Left lung (tissue), 10 donors: ENCODE measurements around the gene ERVFRD-1. TPM values are rescaled to one million over a fixed set of nuclear protein-coding genes. Genes with fewer than 3 reads are reported as not detected.

Experiments
- ATAC-seq: fragments of 200-7000 bp; cut with Tn5 transposase; one replicate; pipeline ENCODE4 v1.9.1; 2020; ENCODE audit warnings: moderate library complexity
- DNase-seq, 4 donors: peaks; one replicate each; pipeline ENCODE4 v3.0.0-alpha.2; 2013 to 2020
- H3K27ac ChIP-seq, 2 donors: fragments of 200-600 bp; sonication (generic) in 1 of 2; one replicate each; pipeline versions ENCODE4 v1.5.0 to v1.8.0; 2020 to 2021
- H3K27me3 ChIP-seq, 2 donors: fragments of 200-600 bp; sonication (generic) in 1 of 2; one replicate each; pipeline versions ENCODE4 v1.5.0 to v1.8.0; 2020 to 2021
- H3K36me3 ChIP-seq, 2 donors: fragments of 200-600 bp; sonication (generic) in 1 of 2; one replicate each; pipeline versions ENCODE4 v1.5.0 to v1.8.0; 2020 to 2021
- H3K4me1 ChIP-seq, 2 donors: fragments of 200-600 bp; one replicate each; pipeline ENCODE4 v1.8.0; 2021
- H3K4me3 ChIP-seq, 2 donors: fragments of 200-600 bp; sonication (generic) in 1 of 2; one replicate each; pipeline versions ENCODE4 v1.5.0 to v1.8.0; 2020 to 2021; ENCODE audit warnings: mild to moderate bottlenecking in 1 of 2
- H3K9me3 ChIP-seq, 2 donors: fragments of 200-600 bp; sonication (generic) in 1 of 2; one replicate each; pipeline versions ENCODE4 v1.5.0 to v1.8.0; 2020 to 2021
- CTCF ChIP-seq, 2 donors: fragments of 200-600 bp; sonication (generic) in 1 of 2; IDR thresholded peaks; one replicate each; pipeline versions ENCODE4 v1.5.0 to v1.8.0; 2021; ENCODE audit warnings: antibody characterized with exemption in 2 of 2
- intact Hi-C, 2 donors: fragments of 100-400 bp; cut with DNase I; formaldehyde crosslinking; loops; one replicate each; pipeline versions ENCODE4 v1.11.2 to v1.14.2; 2022
- polyA plus RNA-seq, 6 donors: library from polyadenylated mRNA; unstranded; fragments of 120-200 nt; gene quantifications; one replicate each; pipeline ENCODE4 v1.2.1, GENCODE V29; 2013; ENCODE audit not compliant: insufficient read length in 6 of 6
- total RNA-seq, 2 donors: library from RNA; stranded (reverse); fragmentation: NEBNext Ultra II Directional; extraction: Animal tissue kit (Norgen Biotek cat#: 25700); gene quantifications; one replicate each; pipeline ENCODE4 v1.2.1, GENCODE V29; 2021
- donor health status: DM: no; HTN: yes; CAD: no.
- donor health status: DM: no; HTN: no; CAD: no.

Gene ERVFRD-1
- total and polyA plus RNA-seq, 8 donors: 0.09 to 0.18 (median 0.13) TPM; not detected in 1

- TF ChIP-seq CTCF (IDR thresholded peaks at IDR 0.05): no peak
- ATAC-seq (peak; percentile 56), DNase-seq (no peak)
- Histone ChIP-seq H3K4me3 (no peak overlapping the region), H3K27ac (no peak overlapping the region), H3K4me1 (peaks cover 8 to 18% of the 10 kb centered on the region in 2 donors), H3K27me3 (no peaks in the 10 kb centered on the region), H3K36me3 (peaks cover 0 to 16% of the 10 kb centered on the region in 2 donors), H3K9me3 (no peaks in the 10 kb centered on the region)
- intact Hi-C loops: no loop called here
These were observed 27.8 kb upstream of the ERVFRD-1 start for GRCh38 chr6:11139051-11139960.

GRCh38 chr6:11136809-11137208 lies 25.3 kb upstream of the ERVFRD-1 start:
- H3K9me3 ChIP-seq: no peaks in the 10 kb centered on the region
- ATAC-seq (no peak), DNase-seq (no peak)
- H3K36me3 ChIP-seq: peaks cover 0 to 16% of the 10 kb centered on the region in 2 donors
- H3K27me3 ChIP-seq: no peaks in the 10 kb centered on the region
- TF ChIP-seq CTCF (IDR thresholded peaks at IDR 0.05): no peak
- no peak overlapping the region for H3K27ac ChIP-seq
- no peaks in the 10 kb centered on the region for H3K4me1 ChIP-seq
- intact Hi-C loops: no loop called here
- H3K4me3 ChIP-seq: no peak overlapping the region

GRCh38 chr6:11133281-11133680 lies 21.8 kb upstream of the ERVFRD-1 start:
- no peak for TF ChIP-seq CTCF (IDR thresholded peaks at IDR 0.05)
- no peak for ATAC-seq
- intact Hi-C loops: no loop called here

GRCh38 chr6:11132194-11132888 lies 20.8 kb upstream of the ERVFRD-1 start:
- intact Hi-C loops: no loop called here
- DNase-seq: no peak
- Histone ChIP-seq H3K27me3 (no peaks in the 10 kb centered on the region), H3K4me3 (no peak overlapping the region), H3K9me3 (no peaks in the 10 kb centered on the region), H3K27ac (no peak overlapping the region), H3K4me1 (no peaks in the 10 kb centered on the region), H3K36me3 (peaks cover 0 to 20% of the 10 kb centered on the region in 2 donors)
- no peak for TF ChIP-seq CTCF (IDR thresholded peaks at IDR 0.05)
- ATAC-seq: no peak

More at GRCh38 chr6:11133281-11133680, 21.8 kb upstream of the ERVFRD-1 start:
- no peaks in the 10 kb centered on the region for H3K9me3 ChIP-seq
- H3K36me3 ChIP-seq: peaks cover 0 to 16% of the 10 kb centered on the region in 2 donors
- H3K27me3 ChIP-seq: no peaks in the 10 kb centered on the region
- no peak overlapping the region for H3K27ac ChIP-seq
- H3K4me1 ChIP-seq: no peaks in the 10 kb centered on the region
- no peak overlapping the region for H3K4me3 ChIP-seq
- no peak for DNase-seq

GRCh38 chr6:11130605-11131004 lies 19.1 kb upstream of the ERVFRD-1 start:
- H3K4me3 ChIP-seq: no peak overlapping the region
- no peak overlapping the region for H3K27ac ChIP-seq
- DNase-seq (no peak), ATAC-seq (no peak)
- intact Hi-C loops: no loop called here
- TF ChIP-seq CTCF (IDR thresholded peaks at IDR 0.05): no peak
- no peaks in the 10 kb centered on the region for H3K27me3 ChIP-seq
- H3K36me3 ChIP-seq: peaks cover 0 to 17% of the 10 kb centered on the region in 2 donors
- no peaks in the 10 kb centered on the region for H3K9me3 ChIP-seq
- H3K4me1 ChIP-seq: no peaks in the 10 kb centered on the region
